HG02885 (cell line): ENCODE data around the gene MLIP.
"Not testable (repeated sequence)": the region's sequence is repeated elsewhere in the genome, so short reads cannot be mapped to it uniquely, and the experiment has no call there.

Experiments
- ATAC-seq: cut with Tn5 transposase; IDR thresholded peaks from one replicate; pipeline ENCODE4 v1.9.1; 2021; ENCODE audit warnings: mild to moderate bottlenecking; ENCODE audit not compliant: unreplicated experiment, poor library complexity

The MLIP gene

GRCh38 chr6:54206510-54206909 lies 95.3 kb downstream of the MLIP start:
- ATAC-seq, result no peak

DNA sequence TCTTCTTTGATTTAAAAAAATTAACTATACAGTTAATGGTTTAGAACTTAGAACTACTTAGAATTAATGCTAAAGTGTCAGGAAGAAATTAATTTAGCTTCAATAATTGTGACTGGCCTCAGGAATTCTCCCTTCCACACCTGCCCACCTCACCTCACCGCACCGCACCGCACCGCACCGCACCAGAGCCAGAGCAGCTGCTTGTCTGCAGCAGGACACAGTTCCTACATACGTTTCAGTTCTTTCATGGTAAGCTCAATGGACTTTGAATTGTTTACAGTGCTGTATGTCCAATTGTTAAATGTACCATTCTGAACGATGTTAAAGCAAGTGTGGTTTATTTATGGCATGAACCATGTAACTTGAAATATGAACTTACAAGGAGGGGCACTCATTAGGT lies 98.7 kb downstream of the MLIP start:
- ATAC-seq, result not testable (repeated sequence)

GRCh38 chr6:54214286-54214685 lies 103.0 kb downstream of the MLIP start:
- ATAC-seq, result no peak

DNA sequence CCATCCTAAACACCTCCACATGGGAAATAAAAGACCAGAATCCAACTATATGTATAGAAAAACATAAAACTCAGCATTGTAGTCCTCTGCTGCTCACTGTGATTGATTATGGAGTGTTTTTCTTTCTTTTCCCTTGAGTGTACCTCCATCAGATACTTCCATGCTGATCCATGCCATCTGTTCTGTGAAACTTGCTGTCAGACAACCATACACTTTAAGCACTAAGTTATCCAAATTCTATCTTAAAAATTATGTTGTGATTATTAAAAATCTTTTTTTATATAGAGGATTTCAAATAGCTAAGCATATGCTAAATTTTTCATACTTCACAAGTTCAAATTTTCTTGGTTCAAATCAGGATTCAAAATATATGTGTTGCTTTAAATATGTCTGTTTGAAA lies 105.1 kb downstream of the MLIP start:
- ATAC-seq, result no peak

GRCh38 chr6:54217018-54217417 lies 105.8 kb downstream of the MLIP start:
- ATAC-seq, result no peak

GRCh38 chr6:54222217-54222616 lies 111.0 kb downstream of the MLIP start:
- ATAC-seq, result no peak

- ATAC-seq, result no peak
Measured at GRCh38 chr6:54232703-54233102, 121.5 kb downstream of the MLIP start.

DNA sequence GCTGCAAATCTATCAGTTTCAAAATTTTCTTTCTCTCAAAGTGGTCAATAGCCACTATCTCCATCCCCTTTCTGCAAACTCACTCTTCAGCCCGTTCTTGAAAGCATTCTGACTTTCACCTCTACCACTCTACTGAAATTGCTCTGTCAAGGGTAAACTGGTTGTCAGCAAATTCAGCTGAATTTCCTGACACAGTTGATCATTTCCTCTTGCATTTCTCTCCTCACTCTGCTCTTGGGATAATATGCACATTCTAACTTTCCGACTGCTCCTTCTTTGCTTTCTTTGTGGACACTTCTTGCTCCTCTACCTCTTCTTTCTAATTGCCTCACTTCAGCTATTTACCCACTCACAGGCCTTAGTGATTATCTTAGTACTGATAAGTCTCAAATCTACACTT lies 123.3 kb downstream of the MLIP start:
- ATAC-seq, result no peak

GRCh38 chr6:54236984-54237383 lies 125.7 kb downstream of the MLIP start:
- ATAC-seq, result no peak

DNA sequence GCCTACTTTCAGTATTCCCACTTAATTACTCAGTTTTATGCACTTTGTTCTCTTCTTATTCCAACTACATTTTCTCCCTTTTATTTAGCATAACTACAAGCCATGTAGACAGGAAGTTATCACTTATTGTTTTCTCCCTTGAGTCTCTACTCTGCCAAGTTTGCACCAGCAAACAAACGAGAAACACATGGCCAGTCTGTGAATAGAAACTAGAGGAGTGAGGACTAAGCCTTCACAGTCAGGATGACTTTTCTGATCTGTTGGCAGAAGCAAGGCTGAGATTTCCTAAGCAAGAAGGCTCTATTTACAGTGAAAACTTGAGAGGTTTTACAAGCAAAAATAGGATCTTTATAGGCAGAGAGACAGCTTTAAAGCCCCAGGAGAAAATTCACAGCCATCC lies 127.2 kb downstream of the MLIP start:
- no peak for ATAC-seq

DNA sequence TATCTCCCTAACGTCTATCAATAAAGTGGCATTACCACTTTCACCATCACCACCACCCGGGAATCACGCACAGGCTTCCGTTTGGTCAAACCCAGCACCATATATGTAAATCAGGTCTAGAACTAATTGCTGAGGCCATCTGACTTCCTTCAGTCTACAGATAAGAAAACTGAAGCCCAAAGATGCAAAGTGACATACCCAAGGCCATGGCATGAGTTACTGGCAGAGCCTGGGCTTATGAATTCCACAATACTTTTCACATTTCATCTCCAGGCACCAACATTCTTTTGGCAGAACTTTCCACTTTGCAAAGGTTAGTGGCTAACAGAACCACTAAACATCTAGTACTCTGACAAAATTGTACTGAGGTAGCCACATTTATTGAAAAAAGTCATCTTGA lies 132.5 kb downstream of the MLIP start:
- no peak for ATAC-seq

- ATAC-seq, result peak; percentile 51
Measured at GRCh38 chr6:54244430-54244829, 133.2 kb downstream of the MLIP start.

DNA sequence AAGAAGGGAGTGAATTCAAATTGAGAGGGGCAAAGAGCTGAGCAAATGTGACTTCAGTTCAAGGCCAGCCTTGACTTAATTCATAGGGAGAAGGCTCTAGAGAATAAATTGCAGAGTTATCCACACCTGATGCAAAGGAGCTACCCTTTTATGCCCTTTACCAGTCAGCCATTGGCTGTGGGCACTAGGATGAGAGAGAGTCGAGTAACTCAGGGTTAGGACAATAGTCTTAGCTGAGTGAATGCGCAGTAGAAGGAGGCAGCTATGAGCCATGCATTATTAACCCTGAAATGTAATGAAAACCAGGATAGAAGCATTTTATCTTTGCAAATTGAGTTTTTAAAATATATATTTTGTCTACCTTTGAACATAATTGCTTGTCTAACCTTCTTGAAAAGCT lies 134.0 kb downstream of the MLIP start:
- no peak for ATAC-seq

GRCh38 chr6:54248319-54248718 lies 137.1 kb downstream of the MLIP start:
- no peak for ATAC-seq

DNA sequence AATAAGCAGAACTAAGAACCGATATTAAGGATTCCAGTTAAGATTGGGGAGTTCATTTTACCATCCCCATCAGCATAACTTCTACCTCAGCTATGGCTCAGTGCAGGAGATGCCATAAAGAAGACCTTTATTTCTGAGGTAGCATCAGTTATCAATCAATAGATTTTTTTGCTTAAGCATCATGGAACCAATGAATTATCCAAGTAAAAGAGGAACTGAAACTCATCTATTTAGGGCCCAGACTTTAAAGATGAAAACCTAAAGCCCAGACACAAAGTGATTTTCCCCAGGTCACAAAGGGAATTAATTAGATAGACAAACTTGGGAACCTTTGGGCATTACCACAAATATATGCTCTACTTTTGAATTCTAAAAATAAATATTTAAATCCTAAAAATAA lies 137.8 kb downstream of the MLIP start:
- ATAC-seq, result no peak

GRCh38 chr6:54249812-54250211 lies 138.6 kb downstream of the MLIP start:
- not testable (repeated sequence) for ATAC-seq

DNA sequence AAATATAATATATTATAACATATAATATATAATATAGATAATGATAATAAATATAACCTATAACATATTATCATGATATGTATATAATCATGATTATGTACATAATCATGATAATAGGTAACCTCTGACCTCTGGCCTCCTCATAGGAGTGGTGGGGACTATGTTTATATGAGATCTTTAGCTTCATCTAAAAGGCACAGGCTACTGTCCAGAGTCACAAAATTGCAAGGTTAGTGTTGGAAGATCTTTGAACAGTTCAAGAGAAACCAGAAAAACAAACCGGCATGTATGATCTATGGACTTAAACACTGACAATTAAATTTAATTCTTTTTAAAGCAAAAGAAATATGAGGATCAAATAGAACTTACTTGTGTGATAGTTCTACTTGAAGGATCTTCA lies 141.3 kb downstream of the MLIP start:
- no peak for ATAC-seq

DNA sequence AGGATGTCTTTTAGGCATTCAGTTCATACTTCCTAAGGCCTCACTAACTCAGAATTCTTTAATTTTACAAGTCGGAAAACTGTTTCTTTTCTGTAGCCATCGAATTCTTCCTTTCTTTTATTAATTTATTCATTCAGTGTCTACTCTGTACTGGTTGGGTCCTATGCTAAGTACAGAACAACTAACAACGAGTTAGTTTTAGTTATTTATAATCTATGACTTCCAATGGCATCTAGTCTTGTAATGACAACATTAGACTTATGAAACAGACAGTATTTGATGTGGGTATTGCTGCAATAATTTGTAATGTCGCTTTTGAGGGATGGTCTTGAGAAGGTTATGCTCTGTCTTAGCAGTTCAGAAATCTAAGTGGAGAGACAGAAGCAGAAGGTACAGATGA lies 141.7 kb downstream of the MLIP start:
- ATAC-seq, result no peak

DNA sequence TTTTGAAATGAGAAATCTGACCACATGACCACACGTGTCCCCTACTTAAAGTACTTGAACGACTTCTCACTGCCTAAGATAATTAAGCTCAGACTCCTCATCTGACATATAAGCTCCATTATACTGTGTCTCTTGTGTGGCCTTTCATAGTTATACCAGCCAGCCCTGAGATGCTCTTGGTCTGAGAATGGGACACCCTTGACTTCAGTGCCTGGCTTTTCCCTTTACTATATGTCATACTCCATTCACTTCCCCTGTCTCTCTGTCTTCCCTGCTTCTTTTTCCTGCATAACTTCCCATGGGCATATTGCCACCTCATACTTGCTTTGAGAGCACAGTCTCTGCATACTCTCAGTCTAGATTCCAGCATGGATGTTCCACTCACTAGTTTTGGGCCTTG lies 143.6 kb downstream of the MLIP start:
- no peak for ATAC-seq

DNA sequence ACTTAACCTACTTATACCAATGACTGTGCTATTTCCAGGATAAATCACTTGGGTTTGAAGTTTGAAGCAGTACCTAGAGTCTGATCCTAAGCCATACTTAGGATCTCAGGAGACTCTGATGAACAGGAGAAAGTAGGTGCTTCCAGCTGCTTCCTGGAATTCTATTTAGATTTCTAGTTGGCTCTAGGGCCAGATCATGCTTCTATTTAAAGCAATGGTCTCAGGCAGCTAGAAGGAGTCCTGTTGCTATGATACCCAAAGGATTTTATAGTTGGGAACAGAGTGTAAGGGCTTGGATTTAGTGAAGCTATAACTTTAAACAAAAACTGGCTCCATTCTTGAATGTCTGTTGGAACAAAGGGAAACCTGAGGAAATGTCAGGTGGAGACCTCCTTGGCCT lies 144.6 kb downstream of the MLIP start:
- no peak for ATAC-seq

DNA sequence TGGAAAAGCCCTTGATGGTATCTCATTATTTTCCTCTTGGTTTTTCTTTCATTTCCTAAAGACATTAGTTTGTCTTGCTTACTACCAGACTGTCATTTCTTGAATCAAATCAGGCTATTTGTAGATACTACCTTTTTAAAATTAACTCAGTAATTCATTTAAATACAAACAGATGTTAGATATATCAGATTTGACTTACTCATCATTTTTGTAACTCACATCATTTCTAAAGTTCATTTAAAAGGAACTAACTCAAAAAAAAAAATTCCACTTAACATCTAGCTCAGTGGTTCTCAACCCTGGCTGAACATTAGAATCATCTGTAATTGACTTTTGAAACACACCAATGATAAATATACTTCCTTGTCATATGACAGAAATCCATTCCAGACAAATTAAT lies 148.8 kb downstream of the MLIP start:
- ATAC-seq, result no peak

DNA sequence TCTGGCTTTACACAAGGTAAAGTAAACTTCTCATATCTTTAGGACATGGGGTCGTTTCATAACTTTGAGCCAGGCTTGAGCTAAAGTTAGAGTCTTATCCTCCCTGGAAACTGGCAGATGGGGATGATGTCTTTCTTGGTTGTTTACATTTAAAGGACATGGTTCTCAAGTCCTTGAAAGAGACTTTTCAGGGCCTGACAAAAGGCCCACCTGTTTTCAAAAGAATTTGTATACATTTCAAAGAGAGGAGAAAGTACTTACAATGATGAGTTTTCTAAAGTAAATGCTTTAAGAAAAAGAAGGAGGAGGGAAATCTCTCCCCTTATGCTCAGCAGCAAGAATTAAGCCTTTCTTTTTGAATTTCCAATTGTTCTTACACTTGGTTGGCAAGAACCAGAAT lies 151.3 kb downstream of the MLIP start:
- ATAC-seq, result no peak

GRCh38 chr6:54262971-54263370 lies 151.7 kb downstream of the MLIP start:
- ATAC-seq, result no peak
